Heart right ventricle (tissue), 16 donors: ENCODE measurements around the gene PRR5L. TPM values are rescaled to one million over a fixed set of nuclear protein-coding genes. Genes with fewer than 3 reads are reported as not detected.

Experiments
- ATAC-seq, 8 donors: fragments of 200-7000 bp; cut with Tn5 transposase; one replicate each; pipeline ENCODE4 v1.9.1; 2020; ENCODE audit warnings: mild to moderate bottlenecking in 8 of 8, moderate library complexity in 8 of 8, moderate number of reproducible peaks in 1 of 8
- DNase-seq, 2 donors: peaks; one replicate each; pipeline ENCODE4 v3.0.0-alpha.2; 2020
- H3K27ac ChIP-seq, 10 donors: fragments of 200-600 bp; sonication (generic) in 2 of 10; one replicate each; pipeline versions ENCODE4 v1.5.0 to v1.8.0; 2020 to 2022; ENCODE audit warnings: mild to moderate bottlenecking in 3 of 10
- H3K27me3 ChIP-seq, 7 donors: fragments of 200-600 bp; one replicate each; pipeline ENCODE4 v1.8.0; 2021 to 2022; ENCODE audit warnings: mild to moderate bottlenecking in 2 of 7
- H3K36me3 ChIP-seq, 9 donors: fragments of 200-600 bp; sonication (generic) in 1 of 9; one replicate each; pipeline versions ENCODE4 v1.5.0 to v1.8.0; 2020 to 2022; ENCODE audit warnings: mild to moderate bottlenecking in 2 of 9
- H3K4me1 ChIP-seq, 9 donors: fragments of 200-600 bp; sonication (generic) in 1 of 9; one replicate each; pipeline versions ENCODE4 v1.5.0 to v1.8.0; 2020 to 2022; ENCODE audit warnings: mild to moderate bottlenecking in 4 of 9
- H3K4me3 ChIP-seq, 10 donors: fragments of 200-600 bp; sonication (generic) in 2 of 10; one replicate each; pipeline versions ENCODE4 v1.5.0 to v1.8.0; 2020 to 2022; ENCODE audit warnings: mild to moderate bottlenecking in 7 of 10, moderate library complexity in 2 of 10
- H3K9me3 ChIP-seq, 11 donors: fragments of 200-600 bp in 10 of 11; sonication (generic) in 2 of 11; one replicate each; pipeline versions ENCODE4 v1.5.0 to v1.8.0; 2013 to 2022; ENCODE audit warnings: mild to moderate bottlenecking in 2 of 11, control low read depth in 1 of 11, moderate library complexity in 1 of 11
- CTCF ChIP-seq, 9 donors: fragments of 200-600 bp; sonication (generic) in 2 of 9; IDR thresholded peaks; one replicate each; pipeline versions ENCODE4 v1.5.0 to v1.8.0; 2021 to 2022; ENCODE audit warnings: antibody characterized with exemption in 9 of 9, mild to moderate bottlenecking in 5 of 9, moderate library complexity in 1 of 9
- WGBS, 2 donors: extraction: QIAGEN DNeasy Blood & Tissue Kit; methylation state at CpG; one replicate each; pipeline ENCODE4 v1.1.7; 2013; ENCODE audit warnings: inconsistent platforms in 1 of 2; 5-methylcytosine and 5-hydroxymethylcytosine counted together
- intact Hi-C, 10 donors: fragments of 100-400 bp; cut with DNase I; formaldehyde crosslinking; loops; one replicate each; pipeline versions ENCODE4 v1.11.1 to v1.14.2; 2022
- polyA plus RNA-seq, 2 donors: library from polyadenylated mRNA; stranded (reverse); fragments of 200-250 nt; gene quantifications; one replicate each; pipeline ENCODE4 v1.2.3, GENCODE V29; 2013
- total RNA-seq, 10 donors: library from RNA; stranded (reverse); fragmentation: NEBNext Ultra II Directional in 3 of 10; extraction: Animal tissue kit (Norgen Biotek cat#: 25700) in 3 of 10; gene quantifications; one replicate each; pipeline versions ENCODE4 v1.2.1 to v1.2.4, GENCODE V29; 2021 to 2023
- donor health status: Arrhythmogenic right ventricular cardiomyopathy.
- donor health status: ischemic (EF 13 %, LVEDD 7.1; RV severe dilation, severe dysfunction).
- donor health status: healthy with polysubstance abuse.
- donor health status: DM: no; HTN: yes; CAD: no.
- donor health status: DM: no; HTN: no; CAD: no.
- donor health status: ischemic (EF 25% LVEDD 6.9; RV normal size, moderate dysfunction).
- donor health status: ischemic (EF 25% LVEDD 5.7; RV mildly dilated, moderate dysfunction).
- donor health status: healthy.
- donor health status: DM: yes; HTN: yes; CAD: no.
- donor health status: Ischemic cardiomyopathy.
- donor health status: ischemic (EF 35%, LVEDD 5.7; RV mildly dilated, moderate dysfunction).
- donor health status: nonischemic (EF 11% LVEDD 7.7; RV severe dilation, severe dysfunction).
- donor health status: DM: yes; HTN: yes; CAD: no.
- donor health status: PGD.
- donor health status: ischemic (EF 29% LVEDD 5.4; RV normal size, mild dysfunction).
- donor health status: nonischemic (EF 23%, LVEDD 6.1; RV moderate dilation, normal function).

Gene PRR5L
- total and polyA plus RNA-seq, 12 donors = 0.80 to 10.7 (median 2.4) TPM

GRCh38 chr11:36358436-36358835 is 62.3 kb downstream of the PRR5L start:
- no peaks in the 10 kb centered on the region for H3K9me3 ChIP-seq
- ATAC-seq (no peak), DNase-seq (no peak)
- H3K4me1 ChIP-seq = peaks cover 0 to 50% (median 0%) of the 10 kb centered on the region in 9 donors
- 94 to 95% methylated on average over 3 of the region's 3 CpGs for WGBS, 2 donors
- intact Hi-C loops = no loop called here
- no peaks in the 10 kb centered on the region for H3K36me3 ChIP-seq
- no peak for TF ChIP-seq CTCF (IDR thresholded peaks at IDR 0.05)
- H3K27ac ChIP-seq = no peak overlapping the region
- H3K27me3 ChIP-seq = peaks cover 0 to 10% (median 0%) of the 10 kb centered on the region in 7 donors
- no peak overlapping the region for H3K4me3 ChIP-seq

GRCh38 chr11:36360318-36360717 is 64.2 kb downstream of the PRR5L start:
- no peak for ATAC-seq
- no peak overlapping the region for H3K4me3 ChIP-seq
- H3K27me3 ChIP-seq = peaks cover 0 to 6% (median 0%) of the 10 kb centered on the region in 7 donors
- DNase-seq = no peak
- no peak for TF ChIP-seq CTCF (IDR thresholded peaks at IDR 0.05)
- no peaks in the 10 kb centered on the region for H3K36me3 ChIP-seq
- 94 to 96% methylated on average over 3 of the region's 3 CpGs for WGBS, 2 donors
- intact Hi-C loops = loop anchor here in 1 of 10 donors (10.0 kb wide), 1 partner anchor 114 kb away; no protein-coding TSS in a partner anchor
- H3K9me3 ChIP-seq = no peaks in the 10 kb centered on the region
- peaks cover 0 to 61% (median 0%) of the 10 kb centered on the region in 9 donors for H3K4me1 ChIP-seq
- H3K27ac ChIP-seq = no peak overlapping the region

GRCh38 chr11:36360826-36361415 is 64.8 kb downstream of the PRR5L start:
- ATAC-seq (no peak), DNase-seq (no peak)
- TF ChIP-seq CTCF (IDR thresholded peaks at IDR 0.05) = no peak
- 85 to 87% methylated on average over 4 of the region's 4 CpGs for WGBS, 2 donors
- intact Hi-C loops = loop anchor here in 1 of 10 donors (10.0 kb wide), 1 partner anchor 114 kb away; no protein-coding TSS in a partner anchor
- Histone ChIP-seq H3K27me3 (peaks cover 0 to 6% (median 0%) of the 10 kb centered on the region in 7 donors), H3K4me3 (no peak overlapping the region), H3K4me1 (peaks cover 0 to 61% (median 0%) of the 10 kb centered on the region in 9 donors), H3K9me3 (no peaks in the 10 kb centered on the region), H3K36me3 (no peaks in the 10 kb centered on the region), H3K27ac (no peak overlapping the region)

GRCh38 chr11:36361472-36361871 is 65.4 kb downstream of the PRR5L start:
- 77 to 84% methylated on average over 1 of the region's 1 CpG for WGBS, 2 donors
- DNase-seq (no peak), ATAC-seq (no peak)
- Histone ChIP-seq H3K36me3 (no peaks in the 10 kb centered on the region), H3K4me1 (peaks cover 0 to 61% (median 0%) of the 10 kb centered on the region in 9 donors), H3K27me3 (peaks cover 0 to 6% (median 0%) of the 10 kb centered on the region in 7 donors), H3K4me3 (peak overlapping the region in 5 of 10 donors; percentile 5 to 31 (median 20)), H3K9me3 (no peaks in the 10 kb centered on the region), H3K27ac (peak overlapping the region in 1 of 10 donors; percentile 35)
- TF ChIP-seq CTCF (IDR thresholded peaks at IDR 0.05) = no peak
- intact Hi-C loops = loop anchor here in 1 of 10 donors (10.0 kb wide), 1 partner anchor 113 kb away; no protein-coding TSS in a partner anchor
